Kidney epithelial cell (primary cell): ENCODE data around the gene FAM89B. TPM values are rescaled to one million over a fixed set of nuclear protein-coding genes. Genes with fewer than 3 reads are reported as not detected.

Experiments used
- DNase-seq: peaks from one replicate; pipeline ENCODE4 v3.0.0-alpha.2; 2010; ENCODE audit warnings: low read depth
- H3K27me3 ChIP-seq: 2 replicates; pipeline ENCODE4 v1.6.0; 2011; ENCODE audit warnings: low read length; ENCODE audit not compliant: control insufficient read depth, insufficient read depth
- H3K36me3 ChIP-seq: 2 replicates; pipeline ENCODE4 v1.5.1; 2011; ENCODE audit warnings: low read length; ENCODE audit not compliant: control insufficient read depth, insufficient read depth
- H3K4me3 ChIP-seq: 2 replicates; pipeline ENCODE4 v1.5.1; 2011; ENCODE audit warnings: low read depth, mild to moderate bottlenecking, control low read depth, low read length
- total RNA-seq: library from RNA; depleted of rRNA; stranded (reverse); fragments of >200 nt; gene quantifications from 2 replicates; pipeline ENCODE4 v1.2.3, GENCODE V29; 2015
- TF ChIP-seq, protein P1 (sequence below): IDR thresholded peaks from 2 replicates; pipeline ENCODE4 v1.5.1; 2011; ENCODE audit warnings: mild to moderate bottlenecking, moderate library complexity, low read length, control low read depth, inconsistent platforms; ENCODE audit not compliant: insufficient read depth, poor library complexity, severe bottlenecking

Gene FAM89B
- total RNA-seq, 1 donor from 2014 or later = 63.9 TPM

DNA sequence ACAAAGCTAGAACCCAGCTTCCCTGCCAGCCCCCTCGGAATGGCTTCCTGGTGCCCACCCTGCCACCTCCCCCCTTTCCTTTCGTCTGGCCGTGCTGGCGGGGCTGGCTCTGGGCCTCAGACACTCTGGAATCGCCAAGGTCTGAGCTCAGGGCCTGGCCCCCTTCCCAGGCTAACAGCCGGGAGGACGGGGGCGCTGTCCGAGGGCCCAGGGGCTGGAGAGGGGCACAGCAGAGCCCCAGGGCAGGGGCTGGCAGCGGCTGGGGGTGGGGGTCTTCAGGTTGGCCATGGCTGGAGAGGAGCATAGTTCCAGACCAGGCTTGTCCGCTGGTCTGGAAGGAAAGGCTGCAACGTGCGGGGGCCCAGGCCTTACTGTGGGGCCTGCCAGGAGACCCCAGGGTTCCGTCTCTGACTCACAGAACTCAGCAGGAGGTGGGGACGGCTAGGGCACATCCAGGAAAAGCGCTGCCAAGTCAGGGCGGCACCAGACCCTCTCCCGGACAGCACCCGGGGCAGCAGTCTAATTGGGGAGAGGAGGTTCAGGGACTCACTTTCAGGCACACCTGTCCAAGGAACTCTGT lies 13.3 kb upstream of the FAM89B start:
- Histone ChIP-seq H3K27me3 (no peaks in the 10 kb centered on the region), H3K4me3 (no peak overlapping the region), H3K36me3 (no peaks in the 10 kb centered on the region)
- TF ChIP-seq, protein P1, sequence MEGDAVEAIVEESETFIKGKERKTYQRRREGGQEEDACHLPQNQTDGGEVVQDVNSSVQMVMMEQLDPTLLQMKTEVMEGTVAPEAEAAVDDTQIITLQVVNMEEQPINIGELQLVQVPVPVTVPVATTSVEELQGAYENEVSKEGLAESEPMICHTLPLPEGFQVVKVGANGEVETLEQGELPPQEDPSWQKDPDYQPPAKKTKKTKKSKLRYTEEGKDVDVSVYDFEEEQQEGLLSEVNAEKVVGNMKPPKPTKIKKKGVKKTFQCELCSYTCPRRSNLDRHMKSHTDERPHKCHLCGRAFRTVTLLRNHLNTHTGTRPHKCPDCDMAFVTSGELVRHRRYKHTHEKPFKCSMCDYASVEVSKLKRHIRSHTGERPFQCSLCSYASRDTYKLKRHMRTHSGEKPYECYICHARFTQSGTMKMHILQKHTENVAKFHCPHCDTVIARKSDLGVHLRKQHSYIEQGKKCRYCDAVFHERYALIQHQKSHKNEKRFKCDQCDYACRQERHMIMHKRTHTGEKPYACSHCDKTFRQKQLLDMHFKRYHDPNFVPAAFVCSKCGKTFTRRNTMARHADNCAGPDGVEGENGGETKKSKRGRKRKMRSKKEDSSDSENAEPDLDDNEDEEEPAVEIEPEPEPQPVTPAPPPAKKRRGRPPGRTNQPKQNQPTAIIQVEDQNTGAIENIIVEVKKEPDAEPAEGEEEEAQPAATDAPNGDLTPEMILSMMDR = no peak
- DNase-seq = no peak

DNA sequence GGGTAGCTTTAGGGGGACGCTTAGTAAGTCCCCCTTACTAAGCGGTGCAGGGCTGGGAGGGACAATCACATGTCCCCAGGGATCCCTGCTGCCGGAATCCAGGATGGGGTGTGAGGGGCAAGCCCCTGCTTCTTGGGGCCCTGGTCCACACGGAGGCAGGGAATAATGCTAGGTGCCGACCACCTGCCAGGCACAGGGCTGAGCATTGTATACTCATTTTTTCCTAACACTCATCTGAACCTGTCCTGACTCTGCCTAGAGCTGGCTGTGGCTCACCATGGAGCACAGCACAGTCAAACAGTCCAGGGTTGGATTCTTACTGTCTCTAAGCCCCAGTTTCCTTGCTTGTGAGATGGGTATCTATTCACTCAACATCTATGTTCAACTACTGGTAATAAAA lies 12.8 kb upstream of the FAM89B start:
- Histone ChIP-seq H3K4me3 (no peak overlapping the region), H3K36me3 (no peaks in the 10 kb centered on the region), H3K27me3 (no peaks in the 10 kb centered on the region)
- TF ChIP-seq, protein P1 = no peak
- no peak for DNase-seq

- no peak overlapping the region for H3K4me3 ChIP-seq
- no peak for DNase-seq
- no peaks in the 10 kb centered on the region for H3K27me3 ChIP-seq
- TF ChIP-seq, protein P1 = no peak
- no peaks in the 10 kb centered on the region for H3K36me3 ChIP-seq
Measured at GRCh38 chr11:65559951-65560537, 12.3 kb upstream of the FAM89B start.

DNA sequence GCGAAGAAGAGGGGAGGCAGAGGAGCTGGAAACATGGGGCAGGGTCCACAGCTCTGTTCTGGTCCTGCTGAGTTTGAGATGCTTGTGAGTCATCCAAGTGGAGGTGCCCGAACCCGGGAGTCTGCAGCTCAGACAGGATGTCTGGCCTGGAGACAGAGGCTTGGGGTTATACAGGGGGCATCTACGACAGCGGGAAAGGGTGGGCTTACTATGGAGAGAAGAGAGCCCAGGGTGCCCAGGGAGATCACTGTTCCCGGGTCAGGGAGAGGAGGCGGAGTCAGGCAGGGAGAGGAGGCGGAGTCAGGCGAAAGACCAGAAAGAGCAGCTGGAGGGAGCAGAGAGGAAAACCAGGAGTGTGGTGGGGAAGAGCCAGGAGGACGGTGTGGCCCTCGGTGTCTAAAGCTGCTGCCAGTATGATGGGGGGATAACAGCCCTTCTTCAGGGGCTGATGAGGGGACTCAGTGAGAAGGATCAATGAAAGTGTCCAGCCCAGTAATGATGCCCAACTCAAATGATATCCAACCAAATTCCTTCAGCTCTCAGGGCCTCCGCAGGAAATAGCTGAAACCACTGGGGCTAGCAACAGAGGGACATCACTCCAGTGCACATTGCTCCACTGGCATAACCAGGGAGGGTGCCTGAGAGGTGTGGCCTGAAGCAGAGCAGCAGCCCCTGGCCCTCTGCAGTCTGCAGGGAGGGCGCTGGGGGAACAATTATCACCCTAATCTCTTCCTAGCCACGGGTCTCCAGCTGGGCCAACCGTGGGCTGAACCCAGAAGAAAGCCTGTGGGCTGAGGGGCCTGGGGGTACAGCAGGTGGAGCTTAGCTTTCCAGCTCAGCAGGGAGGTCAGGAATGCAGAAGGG lies 11.6 kb upstream of the FAM89B start:
- DNase-seq = no peak
- Histone ChIP-seq H3K36me3 (no peaks in the 10 kb centered on the region), H3K27me3 (no peaks in the 10 kb centered on the region), H3K4me3 (no peak overlapping the region)
- TF ChIP-seq, protein P1 = no peak

GRCh38 chr11:65562020-65562419 lies 10.3 kb upstream of the FAM89B start:
- Histone ChIP-seq H3K36me3 (no peaks in the 10 kb centered on the region), H3K27me3 (no peaks in the 10 kb centered on the region), H3K4me3 (no peak overlapping the region)
- TF ChIP-seq, protein P1 = no peak
- no peak for DNase-seq
